ENCODE data around the gene PKNOX2.

GRCh38 chr11:125247431-125247830 lies 82.9 kb downstream of the PKNOX2 start:
- no peak for TF ChIP-seq SAFB2 (IDR thresholded peaks at IDR 0.05; ENCODE audit: borderline replicate concordance, low read depth, low read length, severe bottlenecking)
- TF ChIP-seq, protein P1, sequence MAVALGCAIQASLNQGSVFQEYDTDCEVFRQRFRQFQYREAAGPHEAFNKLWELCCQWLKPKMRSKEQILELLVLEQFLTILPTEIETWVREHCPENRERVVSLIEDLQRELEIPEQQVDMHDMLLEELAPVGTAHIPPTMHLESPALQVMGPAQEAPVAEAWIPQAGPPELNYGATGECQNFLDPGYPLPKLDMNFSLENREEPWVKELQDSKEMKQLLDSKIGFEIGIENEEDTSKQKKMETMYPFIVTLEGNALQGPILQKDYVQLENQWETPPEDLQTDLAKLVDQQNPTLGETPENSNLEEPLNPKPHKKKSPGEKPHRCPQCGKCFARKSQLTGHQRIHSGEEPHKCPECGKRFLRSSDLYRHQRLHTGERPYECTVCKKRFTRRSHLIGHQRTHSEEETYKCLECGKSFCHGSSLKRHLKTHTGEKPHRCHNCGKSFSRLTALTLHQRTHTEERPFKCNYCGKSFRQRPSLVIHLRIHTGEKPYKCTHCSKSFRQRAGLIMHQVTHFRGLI (CRISPR knock-in tag; IDR thresholded peaks at IDR 0.05), result no peak
- TF ChIP-seq, protein P2, sequence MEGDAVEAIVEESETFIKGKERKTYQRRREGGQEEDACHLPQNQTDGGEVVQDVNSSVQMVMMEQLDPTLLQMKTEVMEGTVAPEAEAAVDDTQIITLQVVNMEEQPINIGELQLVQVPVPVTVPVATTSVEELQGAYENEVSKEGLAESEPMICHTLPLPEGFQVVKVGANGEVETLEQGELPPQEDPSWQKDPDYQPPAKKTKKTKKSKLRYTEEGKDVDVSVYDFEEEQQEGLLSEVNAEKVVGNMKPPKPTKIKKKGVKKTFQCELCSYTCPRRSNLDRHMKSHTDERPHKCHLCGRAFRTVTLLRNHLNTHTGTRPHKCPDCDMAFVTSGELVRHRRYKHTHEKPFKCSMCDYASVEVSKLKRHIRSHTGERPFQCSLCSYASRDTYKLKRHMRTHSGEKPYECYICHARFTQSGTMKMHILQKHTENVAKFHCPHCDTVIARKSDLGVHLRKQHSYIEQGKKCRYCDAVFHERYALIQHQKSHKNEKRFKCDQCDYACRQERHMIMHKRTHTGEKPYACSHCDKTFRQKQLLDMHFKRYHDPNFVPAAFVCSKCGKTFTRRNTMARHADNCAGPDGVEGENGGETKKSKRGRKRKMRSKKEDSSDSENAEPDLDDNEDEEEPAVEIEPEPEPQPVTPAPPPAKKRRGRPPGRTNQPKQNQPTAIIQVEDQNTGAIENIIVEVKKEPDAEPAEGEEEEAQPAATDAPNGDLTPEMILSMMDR (IDR thresholded peaks at IDR 0.05 in 2 of 3, conservative IDR thresholded peaks at IDR 0.05 in 1 of 3; ENCODE audit: insufficient read depth in 2 of 3, low read depth in 1 of 3, low read length in 3 of 3), result no peak
